DMS153 treated with DMSO at 0.1 percent for 48 hours (cell line): ENCODE measurements around the gene SSTR4.
A peak's percentile ranks its signal among the peaks of the same experiment; 100 is the strongest.

Source experiments
- DNase-seq: peaks from one replicate; lab custom pipeline; 2025; ENCODE audit not compliant: unreplicated experiment; lab: John Stamatoyannopoulos, UW

The SSTR4 gene

DNA sequence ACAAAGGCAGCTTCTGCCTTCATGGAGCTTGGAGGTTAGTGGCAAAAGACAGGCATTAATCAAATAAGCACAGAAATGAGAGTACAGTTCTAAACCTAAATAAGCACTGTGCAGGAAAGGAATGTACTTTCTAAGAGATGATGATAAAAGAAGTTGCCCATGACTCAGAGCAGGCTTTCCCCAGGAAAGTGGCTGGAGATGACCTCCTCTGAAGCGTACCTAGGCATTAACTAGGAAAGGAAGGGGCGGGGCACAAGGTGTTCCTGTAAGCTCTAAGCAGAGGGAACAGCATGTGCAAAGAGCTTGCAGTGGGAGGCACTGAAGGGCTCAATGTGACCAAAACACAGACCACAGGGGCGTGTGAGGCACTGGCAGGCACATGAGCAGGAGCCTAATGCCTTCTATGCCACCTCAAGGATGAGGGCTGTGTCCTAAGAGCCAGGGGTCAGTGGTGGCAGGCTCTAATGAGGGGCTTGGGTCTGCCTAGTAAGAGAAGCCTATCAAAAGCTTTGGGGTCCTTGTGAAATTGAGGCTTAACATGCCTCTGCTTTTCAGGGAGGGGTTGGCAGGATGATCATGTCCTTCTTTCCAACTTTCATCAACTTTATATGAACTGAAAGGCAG, 4.9 kb downstream of the SSTR4 start:
- DNase-seq, result no peak

DNA sequence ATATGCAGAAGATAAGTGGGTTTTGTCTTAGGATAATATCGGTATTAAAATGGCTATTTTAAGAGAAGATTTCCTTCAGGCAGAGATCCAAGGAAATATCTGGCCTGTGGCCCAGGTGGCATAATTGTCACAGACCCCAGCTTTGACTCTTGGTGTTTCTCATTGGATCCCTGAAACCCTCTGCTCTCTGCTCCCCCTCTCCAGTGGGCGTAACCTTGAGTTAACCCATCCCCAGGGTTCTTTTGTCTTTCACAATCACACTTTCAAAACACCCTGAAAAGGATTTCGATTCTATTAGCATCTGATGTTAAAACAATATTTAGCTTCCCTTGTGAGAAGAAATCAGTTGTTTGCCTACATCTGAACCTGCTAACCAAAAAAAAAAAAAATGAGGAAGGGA, 7.2 kb downstream of the SSTR4 start:
- DNase-seq, result no peak

DNA sequence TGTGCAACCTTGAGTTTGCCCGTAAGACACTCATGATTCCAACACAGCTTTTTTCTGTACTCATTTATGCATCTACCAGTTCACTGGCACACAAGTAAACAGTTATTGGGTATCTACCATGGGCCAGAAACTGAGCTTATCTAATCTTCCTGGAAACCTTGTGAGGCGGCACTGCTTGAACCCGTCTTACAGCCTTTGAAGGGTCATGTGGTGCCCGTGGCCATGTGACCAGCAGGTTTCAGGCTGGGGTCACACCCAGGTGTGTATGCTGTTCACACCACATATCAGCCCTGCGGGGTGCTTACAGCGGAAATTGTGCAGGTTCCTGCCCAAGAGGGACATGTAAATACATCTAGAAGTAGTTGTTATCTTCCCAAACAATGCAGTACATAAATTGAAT, 8.3 kb downstream of the SSTR4 start:
- DNase-seq, result no peak

DNA sequence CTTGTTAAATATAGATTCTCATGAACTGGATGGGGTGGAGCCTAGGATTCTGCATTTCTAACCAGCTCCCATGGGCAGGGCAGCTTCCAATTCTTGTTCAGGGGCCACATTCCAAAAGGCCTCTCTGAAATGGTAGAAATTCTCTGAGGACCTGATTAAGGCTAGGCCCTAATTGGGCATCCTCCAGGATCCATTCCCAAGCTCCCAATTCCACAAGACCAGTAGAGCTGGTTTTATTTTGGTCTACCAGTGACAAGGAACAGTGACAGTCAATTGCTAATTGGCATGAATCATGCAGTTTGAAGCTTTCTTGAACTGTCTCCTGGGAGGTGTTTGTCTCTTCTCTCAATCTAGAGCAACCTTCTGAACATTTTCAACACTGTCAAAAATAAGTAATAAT, 11.3 kb downstream of the SSTR4 start:
- DNase-seq, result no peak

DNA sequence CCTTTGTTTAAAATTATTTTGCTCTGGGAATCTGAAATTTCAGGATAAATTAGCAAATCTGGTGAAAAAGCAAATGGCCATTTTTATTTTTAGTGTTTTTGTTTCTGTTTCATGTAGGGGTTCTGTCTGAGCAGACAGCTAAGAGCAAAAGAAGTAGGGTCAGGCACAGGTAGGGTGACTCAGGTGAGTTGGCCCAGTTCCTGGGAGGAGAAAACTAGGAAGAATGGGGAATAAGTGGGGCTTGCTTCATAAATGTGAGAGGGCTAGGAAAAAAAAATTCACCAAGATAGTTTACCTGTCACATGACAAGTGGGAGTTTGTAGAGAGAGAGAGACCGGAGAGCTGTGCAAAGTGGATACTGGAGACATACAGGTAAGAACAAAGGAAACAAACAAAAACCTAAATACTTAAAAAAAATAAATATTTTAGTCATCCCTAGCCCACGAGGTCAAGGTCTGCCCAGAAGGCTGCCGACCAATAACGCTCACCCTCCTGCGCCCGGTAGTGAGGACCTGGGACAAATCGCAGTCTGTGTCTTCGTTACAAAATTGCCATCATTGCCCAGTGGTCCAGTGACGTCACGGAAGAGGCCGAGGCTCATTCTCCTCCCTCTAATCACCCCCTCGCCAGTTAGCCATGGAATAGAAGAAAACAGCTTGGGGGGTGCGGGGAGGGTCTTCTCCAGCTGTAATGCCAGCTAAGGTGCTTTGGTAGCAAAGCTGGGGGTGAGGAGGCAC, 12.1 kb downstream of the SSTR4 start:
- DNase-seq, result no peak

DNA sequence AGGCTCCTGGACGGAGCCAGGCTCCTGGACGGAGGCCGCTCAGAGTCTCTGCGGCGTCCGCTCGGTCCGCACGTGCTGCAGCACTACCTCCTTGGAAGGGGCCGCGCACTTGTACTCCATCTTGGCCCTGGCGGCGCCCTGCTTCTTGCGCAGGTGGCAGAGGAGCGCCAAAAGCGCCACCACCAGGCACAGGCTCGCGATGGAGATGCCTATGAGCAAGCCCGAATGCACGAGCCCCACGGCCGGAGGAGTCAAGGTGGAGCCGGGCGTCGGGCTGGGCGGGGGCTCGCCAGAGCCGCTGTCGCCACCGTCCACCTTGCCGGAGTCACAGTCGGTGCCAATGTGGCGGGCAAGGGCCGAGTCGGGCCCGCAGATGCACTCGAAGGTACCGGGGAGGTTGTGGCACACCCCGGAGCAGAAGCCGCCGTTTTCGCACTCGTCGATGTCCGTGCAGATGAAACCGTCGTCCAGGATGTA, 12.7 kb downstream of the SSTR4 start:
- DNase-seq, result no peak

DNA sequence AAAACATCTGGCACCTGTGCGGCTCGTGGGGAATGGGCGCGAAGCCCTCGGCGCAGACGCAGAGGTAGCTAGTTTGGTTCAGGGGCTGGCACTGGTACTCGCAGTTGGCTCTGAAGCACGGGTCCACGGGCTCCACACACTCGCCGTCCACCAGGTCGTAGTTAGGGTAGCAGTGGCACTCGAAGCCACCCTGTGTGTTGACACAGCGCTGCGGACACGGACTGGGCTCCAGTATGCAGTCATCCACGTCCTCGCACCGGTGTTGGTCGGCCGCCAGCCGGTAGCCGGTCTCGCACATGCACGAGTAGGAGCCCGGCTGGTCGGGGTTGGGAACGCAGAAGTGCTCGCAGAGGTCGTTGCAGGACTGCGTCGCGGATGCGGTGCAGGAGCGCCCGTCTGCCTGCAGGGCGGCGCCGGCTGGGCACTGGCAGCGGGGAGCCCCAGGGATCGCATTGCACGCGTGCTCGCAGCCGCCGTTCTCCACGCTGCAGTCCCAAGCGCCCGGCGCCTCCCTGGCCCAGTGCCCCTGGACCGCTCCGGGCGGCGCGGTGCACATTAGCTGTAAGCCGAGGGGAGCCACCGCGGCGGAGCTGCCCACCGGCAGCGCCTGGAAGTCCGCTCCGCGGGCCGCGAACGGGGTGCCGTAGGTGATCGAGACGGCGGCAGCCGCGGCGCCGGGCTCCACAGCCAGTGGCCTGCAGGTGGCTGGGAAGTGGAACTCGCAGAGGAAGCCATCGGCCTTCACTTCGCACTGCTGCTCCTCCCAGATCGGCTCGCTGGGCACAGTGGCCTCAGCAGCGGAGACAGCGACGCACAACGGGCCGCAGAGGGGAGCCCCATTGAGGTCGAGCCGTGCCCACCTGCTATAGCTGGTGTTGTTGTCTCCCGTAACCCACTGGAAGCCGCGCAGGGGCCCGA, 13.4 kb downstream of the SSTR4 start:
- peak; percentile 42 for DNase-seq

DNA sequence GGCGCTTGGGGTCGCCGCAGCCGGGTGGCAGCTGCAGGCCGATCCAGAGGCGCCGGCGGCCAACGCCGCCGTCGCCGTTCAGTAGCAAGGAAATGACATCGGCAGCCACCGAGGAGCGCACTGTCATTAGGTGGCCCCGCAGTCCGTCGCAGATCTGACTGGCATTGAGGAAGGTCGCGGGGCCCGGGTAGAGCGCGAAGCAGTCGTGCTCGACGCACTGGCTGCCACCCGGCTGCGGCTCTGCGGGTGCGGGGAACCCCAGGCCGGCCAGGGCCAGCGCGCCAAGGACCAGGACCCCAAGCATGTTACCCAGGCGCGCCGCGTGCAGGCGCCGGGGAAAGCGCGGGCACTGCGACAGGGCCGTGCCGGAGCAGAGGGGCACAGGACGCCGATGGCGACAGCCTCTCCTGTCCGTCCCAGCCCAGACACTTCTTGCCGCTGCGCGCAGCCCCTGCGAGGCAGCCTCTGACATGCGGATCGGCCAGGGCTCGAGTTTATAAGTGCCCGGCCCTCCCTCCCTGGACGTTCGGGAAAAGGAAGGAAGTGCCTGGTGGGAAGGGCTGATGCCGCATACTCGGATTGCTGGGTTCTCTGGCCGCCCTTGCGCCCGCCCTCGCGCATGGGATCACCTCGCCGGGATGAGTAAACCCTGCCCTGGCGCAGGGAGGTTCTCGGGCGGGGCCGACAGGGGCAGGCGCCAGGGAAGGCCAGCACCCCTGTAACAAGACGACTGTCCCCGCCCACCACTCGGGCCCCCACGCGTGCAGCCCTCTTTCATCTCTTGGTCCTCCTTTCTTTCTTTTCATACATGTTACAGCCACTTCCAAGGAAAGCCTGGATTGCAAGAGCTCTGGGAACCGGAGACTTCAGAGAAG, 14.3 kb downstream of the SSTR4 start, which contains the start of gene THBD:
Gene THBD (minus strand): TSS at position 472 of the 875 bp plus-strand sequence. CDS start 168 bp downstream, at position 304.
- DNase-seq, result peak; percentile 12

DNA sequence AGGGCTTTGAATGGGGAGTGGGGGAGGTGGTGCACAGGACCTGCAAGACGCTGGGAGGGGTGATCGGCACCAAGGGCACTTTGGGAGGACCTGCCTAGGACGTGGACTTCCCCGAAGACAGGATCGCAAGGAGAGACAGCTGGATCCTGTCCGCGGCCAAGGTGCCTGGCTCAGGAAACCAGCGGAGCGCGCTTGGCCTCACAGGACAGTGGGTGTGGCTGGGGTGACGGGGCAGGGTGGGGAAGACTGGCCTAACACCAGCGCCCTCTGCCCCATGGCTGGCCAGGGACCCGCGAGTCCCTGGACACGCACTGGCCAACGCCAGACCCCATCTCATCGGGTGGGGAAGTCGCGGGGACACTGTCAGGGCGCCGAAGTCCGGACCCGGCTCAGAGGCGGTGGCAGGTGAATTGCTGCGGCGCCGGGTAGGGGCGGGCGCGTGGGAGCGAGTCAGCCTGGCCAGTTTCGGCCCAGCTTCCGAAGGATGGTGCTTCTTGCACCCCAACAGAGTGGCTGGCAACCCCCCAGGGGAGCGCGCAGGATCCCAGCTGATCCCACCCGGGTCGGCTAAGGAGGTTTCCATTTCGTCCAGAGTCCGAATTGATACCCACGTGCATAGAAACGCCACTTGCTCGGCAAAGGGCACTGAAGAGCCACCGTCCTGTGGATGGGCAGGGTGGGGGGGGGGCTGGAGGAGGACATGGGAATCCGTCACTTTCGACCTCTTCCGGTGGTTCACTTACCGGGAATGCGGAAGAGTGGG, 15.1 kb downstream of the SSTR4 start:
- no peak for DNase-seq

DNA sequence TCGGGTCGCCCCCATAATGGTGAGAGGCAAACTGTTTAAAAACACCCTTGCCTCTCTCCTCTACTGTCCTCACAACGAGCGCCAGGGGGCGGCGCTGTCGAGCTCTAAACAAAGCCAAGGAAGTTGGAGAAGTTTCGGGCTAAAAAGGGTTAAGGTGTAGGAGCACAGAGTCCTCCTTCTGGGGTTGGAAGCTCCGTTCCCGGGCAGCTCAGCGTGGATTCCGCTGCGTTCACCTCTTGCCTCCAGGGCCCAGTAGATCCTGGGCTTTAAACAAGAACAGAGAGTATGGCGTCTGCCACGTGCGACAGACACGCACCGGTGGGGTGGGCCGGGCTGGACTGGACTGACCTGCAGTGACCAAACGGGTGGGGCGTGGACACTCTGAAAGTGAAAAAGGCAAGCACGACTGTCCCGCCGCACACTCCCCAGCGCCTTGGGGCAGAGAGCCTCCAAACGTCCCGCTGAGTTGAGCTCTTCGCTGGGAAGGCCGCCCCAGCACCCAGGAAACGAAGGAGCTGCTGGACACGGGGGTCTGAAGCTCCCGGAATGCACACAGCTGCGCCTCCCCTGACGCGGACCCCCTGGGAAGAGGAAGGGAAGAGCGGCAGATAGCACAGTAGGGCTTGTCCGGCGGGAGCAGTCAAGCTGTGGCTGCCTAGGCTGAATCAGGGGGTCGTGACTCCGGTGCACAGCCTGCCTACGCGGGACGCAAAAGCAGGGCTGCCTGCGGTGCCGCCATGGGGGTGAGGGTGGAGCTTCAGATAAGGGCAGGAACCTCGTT, 15.9 kb downstream of the SSTR4 start:
- no peak for DNase-seq

DNA sequence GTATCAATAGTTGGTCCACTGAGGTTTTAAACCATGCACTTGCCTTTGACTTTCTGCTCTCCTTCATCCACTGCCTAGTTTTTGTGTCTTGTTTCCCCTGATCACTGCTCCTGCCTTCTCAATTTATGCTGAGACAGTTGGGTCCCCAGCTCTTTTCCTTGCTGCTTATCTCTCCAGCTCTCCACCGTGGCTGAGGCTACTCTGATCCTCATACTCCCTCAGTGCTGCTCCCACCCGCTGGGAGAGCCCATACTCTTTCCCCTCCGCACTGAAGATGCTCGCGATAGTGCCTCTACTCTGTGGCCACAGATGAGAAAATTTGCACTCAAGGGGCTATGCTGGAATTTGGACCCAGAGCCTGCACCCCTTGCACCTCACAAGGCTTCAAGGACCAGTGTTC, 17.8 kb downstream of the SSTR4 start:
- DNase-seq, result no peak

DNA sequence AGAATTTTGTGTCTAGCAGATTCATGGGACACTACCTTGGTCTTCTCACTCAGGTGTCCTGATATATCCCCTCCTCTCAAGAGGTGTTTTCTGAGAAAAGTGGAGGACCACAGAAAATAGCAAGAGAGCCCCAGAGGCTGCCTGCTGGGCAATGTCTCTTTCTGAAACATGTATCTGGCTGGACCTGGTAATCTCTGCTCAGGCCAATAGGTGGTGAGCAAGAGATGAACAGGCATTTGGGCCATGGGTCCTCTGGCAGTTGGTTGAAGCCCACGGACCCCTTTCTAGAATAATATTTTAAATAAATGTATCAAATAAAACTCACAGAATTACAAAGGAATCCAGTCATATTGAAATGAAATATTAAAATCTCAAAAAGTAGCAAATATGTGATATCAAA, 23.1 kb downstream of the SSTR4 start:
- no peak for DNase-seq

DNA sequence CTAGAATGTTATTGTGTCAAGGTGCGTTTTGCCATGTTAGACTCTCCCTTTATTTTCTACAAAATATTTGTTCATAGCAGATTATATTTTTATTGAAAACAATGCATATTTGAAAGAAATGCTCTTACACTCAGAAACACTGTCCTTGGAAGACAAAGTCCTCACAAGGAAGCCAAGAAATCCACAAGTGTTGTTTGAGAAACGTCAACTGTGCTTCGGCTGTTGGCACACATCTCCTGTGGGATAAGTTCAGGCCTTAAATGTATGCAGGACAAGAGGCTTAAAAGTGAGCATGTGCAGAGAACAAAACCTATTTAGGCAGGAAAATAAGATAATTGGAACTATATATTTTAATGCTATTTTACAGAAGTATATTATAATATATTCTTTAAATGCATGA, 23.9 kb downstream of the SSTR4 start:
- DNase-seq, result no peak

DNA sequence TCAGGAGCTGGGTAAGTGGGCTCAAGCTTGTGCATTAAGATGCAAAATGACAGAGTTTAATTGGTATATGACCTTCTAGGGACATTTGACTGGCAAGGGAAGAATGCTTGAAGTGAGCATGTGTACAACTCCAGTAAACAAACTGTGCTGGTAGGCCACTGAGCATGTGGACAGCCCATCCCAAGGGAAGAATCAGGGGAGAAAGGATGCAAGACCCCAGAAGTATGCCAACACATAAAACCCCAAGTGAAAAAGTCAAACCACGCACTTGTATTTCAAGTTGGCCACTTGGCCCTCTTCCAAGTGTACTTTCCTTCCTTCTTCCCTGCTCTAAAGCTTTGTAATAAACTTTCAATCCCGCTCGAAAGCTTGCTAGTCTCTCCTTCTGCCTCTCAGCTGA, 24.7 kb downstream of the SSTR4 start:
- no peak for DNase-seq

DNA sequence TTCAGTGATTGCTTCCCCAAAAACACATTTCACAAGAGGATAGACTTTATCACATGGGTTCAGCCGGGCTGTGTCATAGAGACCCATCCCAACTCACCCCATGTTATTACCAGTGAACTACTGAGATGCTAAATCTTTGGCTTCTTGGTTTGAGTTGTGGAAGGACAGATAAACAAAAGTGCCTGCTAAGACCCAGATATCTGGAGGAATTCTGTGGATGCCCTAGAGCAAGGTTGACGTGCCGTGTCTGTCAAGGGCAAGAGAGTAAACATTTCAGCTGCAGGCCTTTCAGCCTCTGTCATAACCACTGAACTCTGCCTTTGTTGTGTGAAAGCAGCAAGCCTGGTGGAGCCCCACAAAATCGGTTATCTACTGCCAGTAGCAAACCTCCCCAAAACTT, 25.5 kb downstream of the SSTR4 start:
- DNase-seq, result no peak

DNA sequence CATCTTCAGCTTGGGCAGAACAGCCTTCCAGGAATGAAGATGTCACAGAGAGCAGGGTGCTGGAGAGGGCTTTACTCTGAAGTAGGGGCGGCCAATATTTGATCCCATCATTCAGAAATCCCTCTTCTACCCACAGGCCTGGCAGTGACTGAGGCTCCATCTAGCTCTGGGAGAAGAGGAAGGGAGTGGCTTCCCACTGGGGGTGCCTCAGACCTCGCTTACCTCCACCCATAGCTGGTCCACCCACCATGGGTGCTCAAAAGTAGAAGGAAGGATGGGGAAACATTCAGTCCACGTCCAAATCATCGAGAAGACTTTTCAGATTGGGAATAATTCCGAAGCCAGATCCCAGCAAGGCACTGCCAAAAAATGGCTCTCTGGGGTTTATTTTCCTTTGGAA, 26.1 kb downstream of the SSTR4 start:
- no peak for DNase-seq

DNA sequence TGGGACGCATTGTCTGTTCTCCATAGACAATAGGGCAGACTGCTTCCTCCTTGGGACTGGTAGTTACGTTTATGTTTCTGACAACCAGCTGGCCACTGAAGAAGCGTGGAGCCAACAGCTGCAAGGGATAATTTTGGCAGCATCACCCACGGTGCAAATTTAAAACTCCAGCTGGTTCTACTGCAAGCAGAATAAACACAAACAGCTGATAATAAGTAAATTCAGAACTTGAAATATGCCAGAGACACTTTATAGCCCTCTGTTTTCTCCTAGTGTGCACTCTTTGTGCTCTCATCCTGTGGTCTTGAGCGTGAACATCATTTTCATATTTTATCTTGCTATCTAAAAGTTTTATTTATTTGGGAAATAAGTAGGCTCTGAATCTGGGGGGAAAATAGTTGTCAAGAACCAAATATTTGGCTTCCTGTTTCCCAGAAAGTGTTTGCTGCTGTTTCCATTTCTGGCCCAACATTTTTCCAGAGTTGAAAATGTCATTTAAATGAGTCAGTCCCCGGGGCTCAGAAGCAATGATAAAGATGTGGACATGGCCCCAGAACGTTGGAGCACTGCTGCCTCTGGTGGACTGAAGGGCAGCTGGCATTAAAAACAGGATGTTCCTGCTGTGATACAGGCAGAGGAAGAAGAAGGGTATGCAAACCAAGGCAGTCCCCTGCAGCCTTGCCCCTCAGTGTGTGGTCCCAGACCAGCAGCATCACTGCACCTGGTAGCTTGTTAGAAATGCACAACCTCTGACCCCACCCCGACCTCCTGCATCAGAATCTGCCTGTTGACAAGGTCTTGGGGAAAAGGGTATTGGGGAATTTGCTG, 26.8 kb downstream of the SSTR4 start:
- DNase-seq, result no peak

DNA sequence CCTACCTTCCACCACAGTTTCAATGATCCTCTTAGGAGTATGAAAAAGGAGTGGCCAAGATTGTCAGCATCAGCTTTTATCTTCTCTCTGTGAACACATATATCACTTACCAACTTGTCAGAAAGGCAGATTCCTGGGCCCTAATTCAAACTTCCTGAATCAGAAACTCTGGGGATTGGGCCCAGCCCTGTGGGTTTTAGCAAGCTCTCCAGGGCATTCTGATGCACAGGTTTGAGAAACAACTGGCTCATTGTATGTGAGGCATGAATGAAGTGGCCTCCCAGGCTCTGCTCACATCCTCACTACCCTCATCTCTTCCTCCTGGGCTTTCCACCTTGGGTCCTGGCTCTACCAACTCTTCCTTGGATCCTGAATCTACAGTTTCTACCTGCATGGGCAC, 27.5 kb downstream of the SSTR4 start:
- no peak for DNase-seq
